Gastrocnemius medialis (tissue), 4 donors: ENCODE results near the gene MAP3K12. TPM values are rescaled to one million over a fixed set of nuclear protein-coding genes. Genes with fewer than 3 reads are reported as not detected.
A peak's percentile ranks its signal among the peaks of the same experiment; 100 is the strongest.

Experiments used
- ATAC-seq, 2 donors: fragments of 150-250 bp; one replicate each; pipeline ENCODE4 v1.9.1; 2016
- DNase-seq, 2 donors: peaks; one replicate each; pipeline ENCODE4 v3.0.0-alpha.2; 2019
- H3K27ac ChIP-seq, 4 donors: fragments of 200-600 bp; sonication (generic); 1 replicate in 1 of 4; 2 replicates in 3 of 4; pipeline ENCODE4 v1.5.1; 2016 to 2018; ENCODE audit warnings: mild to moderate bottlenecking in 2 of 4, moderate library complexity in 1 of 4
- H3K27me3 ChIP-seq, 3 donors: fragments of 200-600 bp; sonication (generic) in 2 of 3; 1 replicate in 1 of 3; 2 replicates in 2 of 3; pipeline versions ENCODE4 v1.5.1 to v1.6.0; 2016 to 2019; ENCODE audit warnings: mild to moderate bottlenecking in 1 of 3, moderate library complexity in 1 of 3
- H3K36me3 ChIP-seq, 2 donors: fragments of 200-600 bp; sonication (generic) in 1 of 2; one replicate each; pipeline ENCODE4 v1.5.1; 2017 to 2018
- H3K4me1 ChIP-seq, 2 donors: fragments of 200-600 bp; sonication (generic) in 1 of 2; one replicate each; pipeline ENCODE4 v1.5.1; 2016 to 2017; ENCODE audit warnings: mild to moderate bottlenecking in 2 of 2
- H3K4me3 ChIP-seq, 4 donors: fragments of 200-600 bp; sonication (generic) in 3 of 4; 1 replicate in 1 of 4; 2 replicates in 3 of 4; pipeline ENCODE4 v1.5.1; 2016 to 2019; ENCODE audit warnings: mild to moderate bottlenecking in 2 of 4
- H3K9me3 ChIP-seq, 3 donors: fragments of 200-600 bp; sonication (generic) in 2 of 3; 1 replicate in 1 of 3; 2 replicates in 2 of 3; pipeline ENCODE4 v1.5.1; 2016 to 2019
- CTCF ChIP-seq, 5 experiments: fragments of 450-650 bp in 3 of 5; fragments of 200-600 bp in 2 of 5; sonication (generic) in 2 of 5; IDR thresholded peaks in 4 of 5; conservative IDR thresholded peaks in 1 of 5; 1 replicate in 4 of 5; 2 replicates in 1 of 5; pipeline ENCODE4 v1.5.1; 2016 to 2019; ENCODE audit warnings: antibody characterized with exemption in 5 of 5, mild to moderate bottlenecking in 3 of 5, moderate library complexity in 3 of 5
- POLR2A ChIP-seq, 2 donors: fragments of 450-650 bp; IDR thresholded peaks; one replicate each; pipeline ENCODE4 v1.6.1; 2017; ENCODE audit warnings: antibody characterized with exemption in 2 of 2, mild to moderate bottlenecking in 2 of 2, moderate library complexity in 2 of 2
- in situ Hi-C, 4 donors: fragments of 200-750 bp; cut with MboI; loops; one replicate each; pipeline versions ENCODE4 v1.15.0 to v1.8.0; 2017; ENCODE audit warnings: low sequenced_read_pairs in 4 of 4
- intact Hi-C: fragments of 100-400 bp; cut with DNase I; formaldehyde crosslinking; loops from one replicate; pipeline ENCODE4 v1.15.1; 2023; ENCODE audit warnings: low total_unique reads
- total RNA-seq, 4 donors: library from RNA; depleted of rRNA; stranded (reverse); fragments of >200 nt; gene quantifications; one replicate each; pipeline versions ENCODE4 v1.1.0 to v1.2.3, GENCODE V29; 2016

The MAP3K12 gene
- total RNA-seq, 4 donors from 2014 or later: 1.1 to 9.9 (median 3.8) TPM

GRCh38 chr12:53476769-53477209 is 22.5 kb downstream of the MAP3K12 start:
- H3K27me3 ChIP-seq: no peaks in the 10 kb centered on the region
- H3K4me3 ChIP-seq: no peak overlapping the region
- no peak for ATAC-seq
- in situ Hi-C loops (no loop called here), intact Hi-C loops (no loop called here)
- H3K27ac ChIP-seq: peak overlapping the region; percentile 75 to 86 (median 82)
- no peak for DNase-seq
- peaks cover 65 to 69% of the 10 kb centered on the region in 2 donors for H3K4me1 ChIP-seq
- TF ChIP-seq CTCF (IDR thresholded peaks at IDR 0.05 in 4 of 5, conservative IDR thresholded peaks at IDR 0.05 in 1 of 5) (peak in 4 of 5 experiments; percentile 16 to 33 (median 24)), POLR2A (IDR thresholded peaks at IDR 0.05) (no peak)
- no peaks in the 10 kb centered on the region for H3K9me3 ChIP-seq
- H3K36me3 ChIP-seq: peaks cover 3 to 91% of the 10 kb centered on the region in 2 donors

- Histone ChIP-seq H3K36me3 (peaks cover 3 to 93% of the 10 kb centered on the region in 2 donors), H3K27ac (peak overlapping the region; percentile 75 to 86 (median 82)), H3K4me3 (no peak overlapping the region), H3K9me3 (no peaks in the 10 kb centered on the region), H3K4me1 (peaks cover 84% of the 10 kb centered on the region in 2 donors), H3K27me3 (no peaks in the 10 kb centered on the region)
- in situ Hi-C loops: no loop called here
- no peak for TF ChIP-seq CTCF (IDR thresholded peaks at IDR 0.05 in 4 of 5, conservative IDR thresholded peaks at IDR 0.05 in 1 of 5)
- TF ChIP-seq POLR2A (IDR thresholded peaks at IDR 0.05): no peak
- intact Hi-C loops: no loop called here
- no peak for ATAC-seq
- DNase-seq: peak in 1 of 2 donors; percentile 11
These were observed 24.4 kb downstream of the MAP3K12 start for GRCh38 chr12:53474819-53475218.

GRCh38 chr12:53474077-53474476 is 25.2 kb downstream of the MAP3K12 start:
- intact Hi-C loops (no loop called here), in situ Hi-C loops (no loop called here)
- Histone ChIP-seq H3K27ac (peak overlapping the region; percentile 75 to 86 (median 82)), H3K9me3 (no peaks in the 10 kb centered on the region), H3K36me3 (peaks cover 6 to 94% of the 10 kb centered on the region in 2 donors), H3K4me3 (no peak overlapping the region), H3K4me1 (peaks cover 83 to 88% of the 10 kb centered on the region in 2 donors), H3K27me3 (no peaks in the 10 kb centered on the region)
- ATAC-seq (no peak), DNase-seq (no peak)
- no peak for TF ChIP-seq POLR2A (IDR thresholded peaks at IDR 0.05)
- no peak for TF ChIP-seq CTCF (IDR thresholded peaks at IDR 0.05 in 4 of 5, conservative IDR thresholded peaks at IDR 0.05 in 1 of 5)

GRCh38 chr12:53472056-53472582 is 27.1 kb downstream of the MAP3K12 start:
- DNase-seq (no peak), ATAC-seq (no peak)
- H3K27ac ChIP-seq: peak overlapping the region; percentile 75 to 86 (median 82)
- no peak overlapping the region for H3K4me3 ChIP-seq
- peaks cover 85 to 86% of the 10 kb centered on the region in 2 donors for H3K4me1 ChIP-seq
- intact Hi-C loops: no loop called here
- TF ChIP-seq CTCF (IDR thresholded peaks at IDR 0.05 in 4 of 5, conservative IDR thresholded peaks at IDR 0.05 in 1 of 5): no peak
- TF ChIP-seq POLR2A (IDR thresholded peaks at IDR 0.05): no peak
- peaks cover 6 to 100% of the 10 kb centered on the region in 2 donors for H3K36me3 ChIP-seq
- H3K9me3 ChIP-seq: no peaks in the 10 kb centered on the region
- in situ Hi-C loops: no loop called here
- no peaks in the 10 kb centered on the region for H3K27me3 ChIP-seq
